ENCODE measurements around the gene EIF1B. TPM values are rescaled to one million over a fixed set of nuclear protein-coding genes. Genes with fewer than 3 reads are reported as not detected.

EIF1B gene
- polyA plus RNA-seq, 1 donor (not counting 4 experiments of a cell fraction or from before 2014, with no cell fraction given), result 23.5 TPM

- H4K20me1 ChIP-seq (ENCODE audit: control insufficient read depth, extremely low read depth, insufficient read depth, low read length), result no peaks in the 10 kb centered on the region
- H3K4me3 ChIP-seq (ENCODE audit: control insufficient read depth in 2 of 3, extremely low read depth in 1 of 3, insufficient read depth in 2 of 3, low read depth in 1 of 3, low read length in 3 of 3), result no peak overlapping the region
- no peaks in the 10 kb centered on the region for H3K27me3 ChIP-seq (ENCODE audit: control insufficient read depth, extremely low read depth, insufficient read depth, low read length)
- H3K36me3 ChIP-seq (ENCODE audit: control insufficient read depth in 2 of 2, extremely low read depth in 1 of 2, insufficient read depth in 2 of 2, low read length in 2 of 2), result no peaks in the 10 kb centered on the region
- no peaks in the 10 kb centered on the region for H3K79me2 ChIP-seq (ENCODE audit: control insufficient read depth, insufficient read depth, low read length)
- H3K4me1 ChIP-seq (ENCODE audit: control insufficient read depth, extremely low read depth, insufficient read depth, low read length), result no peaks in the 10 kb centered on the region
- H3K4me2 ChIP-seq (ENCODE audit: control insufficient read depth, extremely low read depth, insufficient read depth, low read depth, low read length), result no peak overlapping the region
- H2AFZ ChIP-seq (ENCODE audit: control insufficient read depth, low read length), result no peak overlapping the region
- FAIRE-seq, result no peak
- no peaks in the 10 kb centered on the region for H3K9me3 ChIP-seq (ENCODE audit: control insufficient read depth, low read depth, low read length)
- DNase-seq (ENCODE audit: low read depth, low spot score), result no peak
- H3K9ac ChIP-seq (ENCODE audit: control insufficient read depth, extremely low read depth, insufficient read depth, low read length), result no peak overlapping the region
- dilution Hi-C loops (cut with MboI; ENCODE audit: extremely low pct_ligation_motif_present, low sequenced_read_pairs), result no loop called here
- H3K9me1 ChIP-seq (ENCODE audit: control insufficient read depth, extremely low read depth, insufficient read depth, low read length), result no peaks in the 10 kb centered on the region
- no peak for TF ChIP-seq CTCF (optimal IDR thresholded peaks at IDR 0.05 in 1 of 3, IDR thresholded peaks at IDR 0.05 in 1 of 3, conservative IDR thresholded peaks at IDR 0.05 in 1 of 3; ENCODE audit: extremely low read depth in 1 of 3, insufficient read depth in 2 of 3, low read length in 3 of 3)
- no peak overlapping the region for H3K27ac ChIP-seq (ENCODE audit: control insufficient read depth, insufficient read depth, low read length)
Measured at GRCh38 chr3:40287248-40287647, 22.3 kb upstream of the EIF1B start.

GRCh38 chr3:40290396-40290795 is 19.1 kb upstream of the EIF1B start:
- H3K4me3 ChIP-seq (ENCODE audit: control insufficient read depth in 2 of 3, extremely low read depth in 1 of 3, insufficient read depth in 2 of 3, low read depth in 1 of 3, low read length in 3 of 3), result no peak overlapping the region
- H3K9me3 ChIP-seq (ENCODE audit: control insufficient read depth, low read depth, low read length), result no peaks in the 10 kb centered on the region
- no peak overlapping the region for H2AFZ ChIP-seq (ENCODE audit: control insufficient read depth, low read length)
- H3K9ac ChIP-seq (ENCODE audit: control insufficient read depth, extremely low read depth, insufficient read depth, low read length), result no peak overlapping the region
- H4K20me1 ChIP-seq (ENCODE audit: control insufficient read depth, extremely low read depth, insufficient read depth, low read length), result no peaks in the 10 kb centered on the region
- H3K27ac ChIP-seq (ENCODE audit: control insufficient read depth, insufficient read depth, low read length), result no peak overlapping the region
- dilution Hi-C loops (cut with MboI; ENCODE audit: extremely low pct_ligation_motif_present, low sequenced_read_pairs), result no loop called here
- no peaks in the 10 kb centered on the region for H3K27me3 ChIP-seq (ENCODE audit: control insufficient read depth, extremely low read depth, insufficient read depth, low read length)
- H3K4me2 ChIP-seq (ENCODE audit: control insufficient read depth, extremely low read depth, insufficient read depth, low read depth, low read length), result no peak overlapping the region
- H3K79me2 ChIP-seq (ENCODE audit: control insufficient read depth, insufficient read depth, low read length), result no peaks in the 10 kb centered on the region
- no peaks in the 10 kb centered on the region for H3K36me3 ChIP-seq (ENCODE audit: control insufficient read depth in 2 of 2, extremely low read depth in 1 of 2, insufficient read depth in 2 of 2, low read length in 2 of 2)
- no peak for DNase-seq (ENCODE audit: low read depth, low spot score)
- H3K9me1 ChIP-seq (ENCODE audit: control insufficient read depth, extremely low read depth, insufficient read depth, low read length), result no peaks in the 10 kb centered on the region
- FAIRE-seq, result no peak
- TF ChIP-seq CTCF (optimal IDR thresholded peaks at IDR 0.05 in 1 of 3, IDR thresholded peaks at IDR 0.05 in 1 of 3, conservative IDR thresholded peaks at IDR 0.05 in 1 of 3; ENCODE audit: extremely low read depth in 1 of 3, insufficient read depth in 2 of 3, low read length in 3 of 3) (no peak), EZH2 (IDR thresholded peaks at IDR 0.05; ENCODE audit: low read length) (no peak)
- no peaks in the 10 kb centered on the region for H3K4me1 ChIP-seq (ENCODE audit: control insufficient read depth, extremely low read depth, insufficient read depth, low read length)
